Colonic mucosa (tissue), 4 donors: ENCODE data around the gene RALGAPB. TPM values are rescaled to one million over a fixed set of nuclear protein-coding genes. Genes with fewer than 3 reads are reported as not detected.

Experiments
- DNase-seq: peaks from one replicate; pipeline ENCODE4 v3.0.0-alpha.2; 2020
- H3K27ac ChIP-seq: fragments of 200-600 bp; one replicate; pipeline ENCODE4 v1.8.0; 2021
- H3K27me3 ChIP-seq: fragments of 200-600 bp; one replicate; pipeline ENCODE4 v1.8.0; 2021
- H3K36me3 ChIP-seq: fragments of 200-600 bp; one replicate; pipeline ENCODE4 v1.8.0; 2021
- H3K4me1 ChIP-seq: fragments of 200-600 bp; one replicate; pipeline ENCODE4 v1.8.0; 2021; ENCODE audit warnings: mild to moderate bottlenecking
- H3K4me3 ChIP-seq: fragments of 200-600 bp; one replicate; pipeline ENCODE4 v1.8.0; 2021
- H3K9ac ChIP-seq, 2 donors: one replicate each; pipeline ENCODE4 v1.7.0; 2013; ENCODE audit warnings: control low read depth in 2 of 2, low read depth in 2 of 2, low read length in 2 of 2
- H3K9me3 ChIP-seq: fragments of 200-600 bp; one replicate; pipeline ENCODE4 v1.8.0; 2021
- CTCF ChIP-seq: fragments of 200-600 bp; IDR thresholded peaks from one replicate; pipeline ENCODE4 v1.8.0; 2022; ENCODE audit warnings: antibody characterized with exemption, mild to moderate bottlenecking
- intact Hi-C: fragments of 100-400 bp; cut with DNase I; formaldehyde crosslinking; loops from one replicate; pipeline ENCODE4 v1.14.1; 2022
- total RNA-seq, 2 donors: library from RNA; stranded (reverse); fragmentation: NEBNext Ultra II Directional in 1 of 2; extraction: Animal tissue kit (Norgen Biotek cat#: 25700) in 1 of 2; gene quantifications; one replicate each; pipeline ENCODE4 v1.2.1, GENCODE V29; 2021
- donor health status: healthy.
- donor health status: DM: no; HTN: no; CAD: no.
- donor health status: DM: no; HTN: no; CAD: no.

The RALGAPB gene
- total RNA-seq, 2 donors from 2014 or later: 30.5 to 33.7 TPM

GRCh38 chr20:38563802-38564431 is 91.3 kb downstream of the RALGAPB start:
- H3K9me3 ChIP-seq: no peaks in the 10 kb centered on the region
- no peak overlapping the region for H3K9ac ChIP-seq
- H3K36me3 ChIP-seq: peaks cover 9% of the 10 kb centered on the region
- intact Hi-C loops: no loop called here
- no peak for DNase-seq
- TF ChIP-seq CTCF: no peak
- no peak overlapping the region for H3K27ac ChIP-seq
- H3K4me1 ChIP-seq: no peaks in the 10 kb centered on the region
- no peaks in the 10 kb centered on the region for H3K27me3 ChIP-seq
- H3K4me3 ChIP-seq: no peak overlapping the region

GRCh38 chr20:38564680-38565079 is 92.0 kb downstream of the RALGAPB start:
- Histone ChIP-seq H3K27ac (no peak overlapping the region), H3K4me1 (no peaks in the 10 kb centered on the region), H3K9me3 (no peaks in the 10 kb centered on the region), H3K27me3 (no peaks in the 10 kb centered on the region), H3K36me3 (peaks cover 5% of the 10 kb centered on the region), H3K9ac (no peak overlapping the region), H3K4me3 (no peak overlapping the region)
- intact Hi-C loops: no loop called here
- TF ChIP-seq CTCF: no peak
- no peak for DNase-seq

- intact Hi-C loops: no loop called here
- peaks cover 5% of the 10 kb centered on the region for H3K36me3 ChIP-seq
- H3K27ac ChIP-seq: no peak overlapping the region
- DNase-seq: no peak
- H3K4me3 ChIP-seq: no peak overlapping the region
- no peaks in the 10 kb centered on the region for H3K4me1 ChIP-seq
- TF ChIP-seq CTCF: no peak
- H3K9me3 ChIP-seq: no peaks in the 10 kb centered on the region
- H3K27me3 ChIP-seq: no peaks in the 10 kb centered on the region
- no peak overlapping the region for H3K9ac ChIP-seq
Observed at GRCh38 chr20:38566036-38566598, 93.5 kb downstream of the RALGAPB start.

GRCh38 chr20:38569747-38570525 is 97.3 kb downstream of the RALGAPB start:
- TF ChIP-seq CTCF: no peak
- Histone ChIP-seq H3K36me3 (peaks cover 5% of the 10 kb centered on the region), H3K9me3 (no peaks in the 10 kb centered on the region), H3K9ac (no peak overlapping the region), H3K4me1 (no peaks in the 10 kb centered on the region), H3K27me3 (no peaks in the 10 kb centered on the region), H3K27ac (no peak overlapping the region), H3K4me3 (no peak overlapping the region)
- intact Hi-C loops: no loop called here
- DNase-seq: no peak

- TF ChIP-seq CTCF: no peak
- Histone ChIP-seq H3K27me3 (no peaks in the 10 kb centered on the region), H3K4me1 (no peaks in the 10 kb centered on the region), H3K27ac (no peak overlapping the region), H3K9ac (no peak overlapping the region), H3K36me3 (no peaks in the 10 kb centered on the region), H3K4me3 (no peak overlapping the region), H3K9me3 (no peaks in the 10 kb centered on the region)
- intact Hi-C loops: no loop called here
- DNase-seq: no peak
Observed at GRCh38 chr20:38573413-38573812, 100.8 kb downstream of the RALGAPB start.
